Endothelial cell of umbilical vein (primary cell): ENCODE data around the gene SLC45A2. TPM values are rescaled to one million over a fixed set of nuclear protein-coding genes. Genes with fewer than 3 reads are reported as not detected.

Experiments
- BruUV-seq: library from RNA; stranded (reverse); fragments of 400-500 nt; replicated peaks from 2 replicates; lab custom pipeline; 2021; lab: Mats Ljungman, UMichigan
- CTCF ChIA-PET: fragments of 300-600, 350-600 bp; sonication (Branson Sonifier 250); formaldehyde crosslinking; loops from one replicate; lab custom pipeline; 2021; ENCODE audit warnings: antibody characterized with exemption, inconsistent platforms; lab: Charles Lee
- POLR2A ChIA-PET: fragments of 300-600, 350-600 bp; sonication (Branson Sonifier 250); formaldehyde crosslinking; loops from one replicate; lab custom pipeline; 2021; ENCODE audit warnings: antibody characterized with exemption, inconsistent platforms; lab: Charles Lee
- DNase-seq: peaks from one replicate; pipeline ENCODE4 v3.0.0-alpha.2; 2011; ENCODE audit warnings: low read depth, low spot score
- FAIRE-seq: peaks from 2 replicates; lab custom pipeline; 2011; peaks lifted over from hg19 to GRCh38; lab: Jason Lieb, UNC
- H2AFZ ChIP-seq: 2 replicates; pipeline ENCODE4 v1.6.0; 2012; ENCODE audit warnings: low read depth, low read length, control low read depth, inconsistent platforms
- H3K27ac ChIP-seq: 2 replicates; pipeline ENCODE4 v1.5.1; 2011; ENCODE audit warnings: low read depth, mild to moderate bottlenecking, control low read depth, low read length, moderate library complexity; ENCODE audit not compliant: insufficient read depth
- H3K27me3 ChIP-seq, 2 experiments: 2 replicates each; pipeline versions ENCODE4 v1.6.0 to v1.6.1; 2011; ENCODE audit warnings: low read length in 2 of 2, mixed read lengths in 1 of 2; ENCODE audit not compliant: control insufficient read depth in 2 of 2, insufficient read depth in 2 of 2
- H3K36me3 ChIP-seq, 2 experiments: 2 replicates in 1 of 2; 3 replicates in 1 of 2; pipeline ENCODE4 v1.5.1; 2011; ENCODE audit warnings: low read length in 2 of 2, mild to moderate bottlenecking in 1 of 2, moderate library complexity in 1 of 2; ENCODE audit not compliant: control insufficient read depth in 2 of 2, insufficient read depth in 2 of 2; ENCODE audit errors: extremely low read depth in 1 of 2
- H3K4me1 ChIP-seq: 3 replicates; pipeline ENCODE4 v1.5.1; 2011; ENCODE audit warnings: mild to moderate bottlenecking, low read length; ENCODE audit not compliant: control insufficient read depth, insufficient read depth; ENCODE audit errors: extremely low read depth
- H3K4me2 ChIP-seq: 2 replicates; pipeline ENCODE4 v1.6.1; 2011; ENCODE audit warnings: low read length, control low read depth, mixed read lengths; ENCODE audit not compliant: insufficient read depth
- H3K4me3 ChIP-seq, 3 experiments: fragments of 200-600 bp in 1 of 3; sonication (generic), shearing (Covaris generic) in 1 of 3; replicated peaks in 1 of 3; 2 replicates each; pipeline ENCODE4 v1.5.1; 2011 to 2016; ENCODE audit warnings: control low read depth in 3 of 3, low read length in 3 of 3, mild to moderate bottlenecking in 2 of 3, inconsistent platforms in 1 of 3, low read depth in 1 of 3, moderate library complexity in 1 of 3; ENCODE audit not compliant: insufficient read depth in 1 of 3
- H3K79me2 ChIP-seq: 2 replicates; pipeline ENCODE4 v1.6.0; 2012; ENCODE audit warnings: low read length, inconsistent platforms; ENCODE audit not compliant: control insufficient read depth, insufficient read depth
- H3K9ac ChIP-seq: replicated peaks from 2 replicates; pipeline ENCODE3; 2011; ENCODE audit warnings: low read length, control low read depth; ENCODE audit not compliant: insufficient read depth; ENCODE audit errors: extremely low read depth
- H3K9me1 ChIP-seq: replicated peaks from 3 replicates; pipeline ENCODE4 v1.6.0; 2011; ENCODE audit warnings: mild to moderate bottlenecking, low read length; ENCODE audit not compliant: control insufficient read depth, insufficient read depth; ENCODE audit errors: extremely low read depth
- H3K9me3 ChIP-seq: replicated peaks from 2 replicates; pipeline ENCODE4 v1.5.1; 2012; ENCODE audit warnings: low read length, inconsistent platforms; ENCODE audit not compliant: control insufficient read depth, insufficient read depth
- H4K20me1 ChIP-seq: replicated peaks from 2 replicates; pipeline ENCODE3; 2011; ENCODE audit warnings: mild to moderate bottlenecking, low read length; ENCODE audit not compliant: control insufficient read depth, insufficient read depth; ENCODE audit errors: extremely low read depth
- EZH2 ChIP-seq: IDR thresholded peaks from 2 replicates; pipeline ENCODE4 v1.6.1; 2012; ENCODE audit warnings: borderline replicate concordance, low read depth, mild to moderate bottlenecking, moderate library complexity, low read length, inconsistent platforms; ENCODE audit not compliant: severe bottlenecking
- FOS ChIP-seq: IDR thresholded peaks from 2 replicates; pipeline ENCODE4 v1.6.1; 2011; ENCODE audit warnings: mild to moderate bottlenecking, low read length, moderate library complexity, borderline replicate concordance; ENCODE audit not compliant: insufficient read depth
- GATA2 ChIP-seq: IDR thresholded peaks from 2 replicates; pipeline ENCODE4 v1.7.0; 2011; ENCODE audit warnings: low read depth, mild to moderate bottlenecking, moderate library complexity, mixed read lengths, low read length; ENCODE audit not compliant: insufficient read length, insufficient read depth
- JUN ChIP-seq: IDR thresholded peaks from 2 replicates; pipeline ENCODE4 v1.6.1; 2011; ENCODE audit warnings: borderline replicate concordance, low read depth; ENCODE audit not compliant: insufficient read length, insufficient read depth
- MAX ChIP-seq: IDR thresholded peaks from 2 replicates; pipeline ENCODE4 v1.6.1; 2011; ENCODE audit not compliant: insufficient read depth, insufficient read length
- MYC ChIP-seq: IDR thresholded peaks from one replicate; pipeline ENCODE4 v1.6.1; 2011; ENCODE audit warnings: mild to moderate bottlenecking, low read depth, low read length
- POLR2A ChIP-seq: IDR thresholded peaks from 2 replicates; pipeline ENCODE4 v1.6.1; 2012; ENCODE audit warnings: low read depth, mild to moderate bottlenecking, control low read depth, low read length
- POLR2AphosphoS5 ChIP-seq: IDR thresholded peaks from 2 replicates; pipeline ENCODE4 v1.6.1; 2012; ENCODE audit warnings: low read depth, mild to moderate bottlenecking, control low read depth, low read length, moderate library complexity; ENCODE audit not compliant: insufficient read depth
- dilution Hi-C: fragments of 300-500 bp; cut with MboI; formaldehyde crosslinking; loops from one replicate; pipeline ENCODE4 v1.15.0; 2019; ENCODE audit warnings: low sequenced_read_pairs; ENCODE audit not compliant: extremely low pct_ligation_motif_present
- intact Hi-C: fragments of 100-400 bp; cut with micrococcal nuclease; formaldehyde crosslinking; loops from one replicate; pipeline ENCODE4 v1.10.0; 2022
- polyA plus RNA-seq, 4 experiments: library from polyadenylated mRNA; depleted of rRNA in 3 of 4; stranded (reverse) in 3 of 4; unstranded in 1 of 4; fragments of >200 nt; gene quantifications; 2 replicates each; pipeline versions ENCODE4 v1.2.1 to v1.2.3, GENCODE V29; 2011 to 2012; ENCODE audit warnings: missing spikeins in 1 of 4
- total RNA-seq: library from RNA; stranded (reverse); gene quantifications from 2 replicates; pipeline ENCODE4 v1.2.3, GENCODE V29; 2021
- TF ChIP-seq, protein P1 (sequence below), 2 donors: IDR thresholded peaks; 1 replicate in 1 of 2; 2 replicates in 1 of 2; pipeline ENCODE4 v1.5.1; 2011; ENCODE audit warnings: low read length in 2 of 2, mild to moderate bottlenecking in 2 of 2, moderate library complexity in 2 of 2, control low read depth in 1 of 2, inconsistent platforms in 1 of 2, low read depth in 1 of 2; ENCODE audit not compliant: insufficient read depth in 1 of 2; ENCODE audit errors: extremely low read depth in 1 of 2

The SLC45A2 gene
- total and polyA plus RNA-seq, 2 donors (not counting 3 experiments of a cell fraction or from before 2014, with no cell fraction given), result not detected

DNA sequence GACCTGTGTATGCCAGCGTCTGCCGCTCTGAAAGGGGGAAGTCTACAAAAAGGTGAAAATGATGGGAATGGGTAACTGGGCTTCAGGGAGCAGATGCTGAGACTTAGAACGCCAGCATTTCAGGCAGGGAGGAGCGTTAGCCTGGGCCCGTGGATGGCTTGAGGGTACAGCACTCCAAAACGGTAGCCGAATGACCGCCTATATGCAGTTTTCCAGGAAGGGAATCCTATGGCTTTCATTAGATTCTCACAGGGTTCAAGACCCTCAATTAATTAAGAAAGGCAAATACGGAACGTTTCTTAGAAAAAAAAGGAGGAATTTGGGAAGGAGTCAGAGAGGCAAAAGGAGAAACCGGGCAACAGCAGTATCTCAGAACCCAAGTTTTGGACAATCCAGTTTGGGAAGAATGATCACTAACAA, 22.7 kb upstream of the SLC45A2 start:
- no peak for FAIRE-seq
- TSS peak; percentile 39 for BruUV-seq
- Histone ChIP-seq H2AFZ (peak overlapping the region; percentile 62), H3K4me2 (peak overlapping the region; percentile 81), H3K79me2 (no peaks in the 10 kb centered on the region), H4K20me1 (no peaks in the 10 kb centered on the region), H3K4me3 (peak overlapping the region; percentile 46 to 76 (median 62)), H3K9me3 (no peaks in the 10 kb centered on the region), H3K9ac (peak overlapping the region; percentile 72), H3K27me3 (no peaks in the 10 kb centered on the region), H3K36me3 (peaks cover 0 to 5% of the 10 kb centered on the region in 2 experiments), H3K4me1 (peaks cover 14% of the 10 kb centered on the region), H3K27ac (peak overlapping the region; percentile 37), H3K9me1 (no peaks in the 10 kb centered on the region)
- ChIA-PET POLR2A (interaction anchor here (1.5 kb wide), 1 partner anchor 10 kb away, joined by 5 read pairs; no protein-coding TSS in a partner anchor), CTCF (interaction anchor here (0.6 to 2.0 kb wide), 3 partner anchors 10 to 72 kb away, joined by 3 to 6 read pairs (median 4); no protein-coding TSS in a partner anchor)
- no peak for TF ChIP-seq POLR2A
- TF ChIP-seq POLR2AphosphoS5, result no peak
- TF ChIP-seq EZH2, result no peak
- no peak for TF ChIP-seq JUN
- TF ChIP-seq, protein P1, sequence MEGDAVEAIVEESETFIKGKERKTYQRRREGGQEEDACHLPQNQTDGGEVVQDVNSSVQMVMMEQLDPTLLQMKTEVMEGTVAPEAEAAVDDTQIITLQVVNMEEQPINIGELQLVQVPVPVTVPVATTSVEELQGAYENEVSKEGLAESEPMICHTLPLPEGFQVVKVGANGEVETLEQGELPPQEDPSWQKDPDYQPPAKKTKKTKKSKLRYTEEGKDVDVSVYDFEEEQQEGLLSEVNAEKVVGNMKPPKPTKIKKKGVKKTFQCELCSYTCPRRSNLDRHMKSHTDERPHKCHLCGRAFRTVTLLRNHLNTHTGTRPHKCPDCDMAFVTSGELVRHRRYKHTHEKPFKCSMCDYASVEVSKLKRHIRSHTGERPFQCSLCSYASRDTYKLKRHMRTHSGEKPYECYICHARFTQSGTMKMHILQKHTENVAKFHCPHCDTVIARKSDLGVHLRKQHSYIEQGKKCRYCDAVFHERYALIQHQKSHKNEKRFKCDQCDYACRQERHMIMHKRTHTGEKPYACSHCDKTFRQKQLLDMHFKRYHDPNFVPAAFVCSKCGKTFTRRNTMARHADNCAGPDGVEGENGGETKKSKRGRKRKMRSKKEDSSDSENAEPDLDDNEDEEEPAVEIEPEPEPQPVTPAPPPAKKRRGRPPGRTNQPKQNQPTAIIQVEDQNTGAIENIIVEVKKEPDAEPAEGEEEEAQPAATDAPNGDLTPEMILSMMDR (IDR thresholded peaks at IDR 0.05; ENCODE audit: extremely low read depth in 1 of 2, insufficient read depth in 1 of 2, low read depth in 1 of 2, low read length in 2 of 2), result no peak
- TF ChIP-seq MYC, result no peak
- TF ChIP-seq FOS, result no peak
- TF ChIP-seq GATA2, result no peak
- no peak for TF ChIP-seq MAX
- intact Hi-C loops, result no loop called here
- dilution Hi-C loops, result no loop called here
- DNase-seq, result no peak
